H9 (cell line): ENCODE measurements around the gene STARD10. TPM values are rescaled to one million over a fixed set of nuclear protein-coding genes. Genes with fewer than 3 reads are reported as not detected.
A peak's percentile ranks its signal among the peaks of the same experiment; 100 is the strongest.

Source experiments
- DNase-seq: peaks from one replicate; pipeline ENCODE4 v3.0.0-alpha.2; 2017
- H2AFZ ChIP-seq: one replicate; pipeline ENCODE4 v1.6.1; 2013; ENCODE audit warnings: mild to moderate bottlenecking, low read length, control low read depth, moderate library complexity
- H2AK5ac ChIP-seq: 2 replicates; pipeline ENCODE4 v1.6.1; 2013; ENCODE audit warnings: low read length, control low read depth, mixed read lengths; ENCODE audit not compliant: insufficient read length
- H2BK120ac ChIP-seq: one replicate; pipeline ENCODE4 v1.6.1; 2013; ENCODE audit warnings: low read depth, mild to moderate bottlenecking, low read length, control low read depth, inconsistent platforms; ENCODE audit not compliant: poor library complexity, severe bottlenecking
- H2BK12ac ChIP-seq: 2 replicates; pipeline ENCODE4 v1.6.1; 2013; ENCODE audit warnings: low read length, control low read depth, mixed read lengths, low read depth; ENCODE audit not compliant: insufficient read length
- H2BK15ac ChIP-seq: 2 replicates; pipeline ENCODE4 v1.6.1; 2013; ENCODE audit warnings: low read depth, low read length, control low read depth
- H2BK20ac ChIP-seq: one replicate; pipeline ENCODE4 v1.6.1; 2013; ENCODE audit warnings: low read depth, mild to moderate bottlenecking, low read length, control low read depth, inconsistent platforms; ENCODE audit not compliant: poor library complexity, severe bottlenecking
- H2BK5ac ChIP-seq: 2 replicates; pipeline ENCODE4 v1.6.1; 2013; ENCODE audit warnings: low read length, control low read depth, mixed read lengths; ENCODE audit not compliant: insufficient read length
- H3K14ac ChIP-seq: 2 replicates; pipeline ENCODE4 v1.6.1; 2013; ENCODE audit warnings: low read length, control low read depth; ENCODE audit not compliant: insufficient read depth
- H3K18ac ChIP-seq: 2 replicates; pipeline ENCODE4 v1.6.1; 2013; ENCODE audit warnings: low read depth, mild to moderate bottlenecking, mixed read lengths, low read length, control low read depth; ENCODE audit not compliant: insufficient read length
- H3K23ac ChIP-seq: 2 replicates; pipeline ENCODE4 v1.6.1; 2013; ENCODE audit warnings: low read length, control low read depth, mixed read lengths, low read depth; ENCODE audit not compliant: insufficient read length
- H3K23me2 ChIP-seq: 2 replicates; pipeline ENCODE4 v1.6.1; 2013; ENCODE audit warnings: low read depth, mild to moderate bottlenecking, mixed read lengths, low read length, control low read depth; ENCODE audit not compliant: insufficient read length, poor library complexity, severe bottlenecking
- H3K27ac ChIP-seq: 2 replicates; pipeline ENCODE4 v1.5.1; 2013; ENCODE audit warnings: low read length, control low read depth, mixed read lengths, low read depth; ENCODE audit not compliant: insufficient read length
- H3K27me3 ChIP-seq: 2 replicates; pipeline ENCODE4 v1.6.1; 2013; ENCODE audit warnings: low read length, control low read depth, inconsistent platforms; ENCODE audit not compliant: insufficient read depth
- H3K4ac ChIP-seq: 2 replicates; pipeline ENCODE4 v1.6.1; 2013; ENCODE audit warnings: low read depth, mild to moderate bottlenecking, control low read depth, inconsistent platforms, low read length, moderate library complexity
- H3K4me1 ChIP-seq: 2 replicates; pipeline ENCODE4 v1.6.1; 2013; ENCODE audit warnings: low read length, control low read depth, inconsistent platforms; ENCODE audit not compliant: insufficient read depth
- H3K4me2 ChIP-seq: 2 replicates; pipeline ENCODE4 v1.6.1; 2013; ENCODE audit warnings: low read length, control low read depth, mixed read lengths; ENCODE audit not compliant: insufficient read length, insufficient read depth
- H3K56ac ChIP-seq: 2 replicates; pipeline ENCODE4 v1.6.1; 2013; ENCODE audit warnings: low read depth, mild to moderate bottlenecking, mixed read lengths, low read length, control low read depth; ENCODE audit not compliant: insufficient read length
- H3K79me1 ChIP-seq: 2 replicates; pipeline ENCODE4 v1.6.1; 2013; ENCODE audit warnings: low read depth, mild to moderate bottlenecking, moderate library complexity, low read length, control low read depth, inconsistent platforms; ENCODE audit not compliant: insufficient read depth, poor library complexity, severe bottlenecking
- H3K79me2 ChIP-seq: 2 replicates; pipeline ENCODE4 v1.6.1; 2013; ENCODE audit warnings: low read length, control low read depth, inconsistent platforms; ENCODE audit not compliant: insufficient read depth
- H3K9ac ChIP-seq: 2 replicates; pipeline ENCODE4 v1.6.1; 2013; ENCODE audit warnings: low read length, control low read depth, mixed read lengths; ENCODE audit not compliant: insufficient read length; ENCODE audit errors: extremely low read depth
- H3K9me3 ChIP-seq: one replicate; pipeline ENCODE4 v1.6.1; 2013; ENCODE audit warnings: low read depth, low read length, inconsistent platforms; ENCODE audit not compliant: control insufficient read depth
- H3T11ph ChIP-seq: one replicate; pipeline ENCODE4 v1.6.1; 2013; ENCODE audit warnings: mild to moderate bottlenecking, low read length, control low read depth, inconsistent platforms
- H4K20me1 ChIP-seq: one replicate; pipeline ENCODE4 v1.6.1; 2013; ENCODE audit not compliant: control insufficient read depth, insufficient read length, insufficient read depth
- H4K5ac ChIP-seq: 2 replicates; pipeline ENCODE4 v1.6.1; 2013; ENCODE audit warnings: low read depth, mild to moderate bottlenecking, mixed read lengths, low read length, control low read depth; ENCODE audit not compliant: insufficient read length
- H4K8ac ChIP-seq: replicated peaks from 2 replicates; pipeline ENCODE4 v1.6.1; 2013; ENCODE audit warnings: low read length, control low read depth, mixed read lengths, low read depth; ENCODE audit not compliant: insufficient read length
- H4K91ac ChIP-seq: 2 replicates; pipeline ENCODE4 v1.6.1; 2013; ENCODE audit warnings: low read depth, mild to moderate bottlenecking, moderate library complexity, mixed read lengths, low read length, control low read depth; ENCODE audit not compliant: insufficient read length
- H3K27ac Mint-ChIP-seq, 3 experiments: 2 replicates in 2 of 3; 3 replicates in 1 of 3; pipeline ENCODE4 v1.8.0; 2020 to 2021; ENCODE audit warnings: mixed read lengths in 3 of 3, mild to moderate bottlenecking in 1 of 3, moderate library complexity in 1 of 3
- H3K27me3 Mint-ChIP-seq: 2 replicates; pipeline ENCODE4 v1.8.0; 2021; ENCODE audit warnings: low read depth, mild to moderate bottlenecking, moderate library complexity, mixed read lengths
- H3K36me3 Mint-ChIP-seq, 3 experiments: 2 replicates in 2 of 3; 3 replicates in 1 of 3; pipeline ENCODE4 v1.8.0; 2020 to 2021; ENCODE audit warnings: low read depth in 3 of 3, mixed read lengths in 3 of 3; ENCODE audit not compliant: insufficient read depth in 1 of 3
- H3K4me1 Mint-ChIP-seq, 2 experiments: 2 replicates each; pipeline ENCODE4 v1.8.0; 2020; ENCODE audit warnings: mixed read lengths in 2 of 2
- H3K4me3 Mint-ChIP-seq, 2 experiments: 2 replicates in 1 of 2; 3 replicates in 1 of 2; pipeline ENCODE4 v1.8.0; 2020 to 2021; ENCODE audit warnings: mild to moderate bottlenecking in 2 of 2, mixed read lengths in 2 of 2, moderate library complexity in 1 of 2
- H3K9me3 Mint-ChIP-seq, 2 experiments: 2 replicates in 1 of 2; 3 replicates in 1 of 2; pipeline ENCODE4 v1.8.0; 2020; ENCODE audit warnings: mild to moderate bottlenecking in 2 of 2, mixed read lengths in 2 of 2, moderate library complexity in 1 of 2
- WGBS: extraction: QIAGEN DNeasy Blood & Tissue Kit; methylation state at CpG from one replicate; pipeline ENCODE4 v1.1.7; 2013; ENCODE audit warnings: missing lambda C conversion rate, low lambda C conversion rate, mixed read lengths; ENCODE audit not compliant: insufficient read length; ENCODE audit errors: extremely low coverage; 5-methylcytosine and 5-hydroxymethylcytosine counted together
- total RNA-seq: library from RNA; stranded (reverse); gene quantifications from 2 replicates; pipeline ENCODE4 v1.2.1, GENCODE V29; 2021
- TF ChIP-seq, protein P1 (sequence below): fragments of 200-600 bp; sonication (generic); conservative IDR thresholded peaks from 3 replicates; pipeline ENCODE4 v1.8.0; 2021; ENCODE audit warnings: antibody characterized with exemption, mild to moderate bottlenecking

STARD10 gene
- total RNA-seq, 1 experiment from 2014 or later, result 24.4 TPM

DNA sequence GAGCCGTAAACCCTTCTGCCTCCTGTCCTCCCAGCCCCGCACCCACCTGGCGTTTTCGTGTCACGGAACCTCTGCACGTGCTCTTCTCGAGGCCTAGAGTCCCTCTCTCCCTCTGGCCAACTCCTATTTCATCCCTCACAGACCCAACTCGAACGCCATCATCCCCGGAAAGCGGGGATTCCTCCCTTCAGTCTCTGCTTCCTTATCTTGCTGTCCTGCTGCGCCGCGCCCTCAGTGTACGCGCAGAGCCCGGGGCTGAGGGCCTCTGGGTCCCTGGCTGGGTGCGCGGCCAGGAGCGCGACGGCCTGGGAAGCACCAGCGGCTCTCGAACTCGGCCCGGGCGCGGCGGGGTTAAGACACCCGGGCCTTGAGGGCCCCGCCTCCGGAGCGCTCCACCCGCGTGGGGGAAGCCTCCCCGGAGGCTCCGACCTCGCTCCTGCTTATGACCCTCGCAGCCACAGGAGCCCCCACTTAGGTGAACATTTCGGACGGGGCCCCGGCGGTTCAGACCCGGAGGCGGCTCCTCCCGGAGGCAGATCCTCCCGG lies 20.0 kb upstream of the STARD10 start:
- H3K4me1 ChIP-seq, result peaks cover 5% of the 10 kb centered on the region; the same call in 1 of the 2 replicates
- no peak overlapping the region for H4K91ac ChIP-seq
- no peak overlapping the region for H2BK5ac ChIP-seq
- no peaks in the 10 kb centered on the region for H4K20me1 ChIP-seq
- H3K79me2 ChIP-seq, result no peaks in the 10 kb centered on the region
- Mint-ChIP-seq H3K27me3 (peaks cover 7% of the 10 kb centered on the region), H3K36me3 (peaks cover 4 to 27% (median 24%) of the 10 kb centered on the region in 3 experiments; a peak in 6 of 7 replicates), H3K9me3 (no peaks in the 10 kb centered on the region; a peak in 1 of 5 replicates), H3K27ac (peak overlapping the region; percentile 7 to 95 (median 86); a peak in 5 of 7 replicates), H3K4me3 (peak overlapping the region; percentile 86 to 91), H3K4me1 (peaks cover 24 to 27% of the 10 kb centered on the region in 2 experiments)
- no peak overlapping the region for H2BK15ac ChIP-seq
- no peak overlapping the region for H2BK20ac ChIP-seq
- peak; percentile 75 for DNase-seq
- no peak overlapping the region for H4K8ac ChIP-seq
- peak overlapping the region; percentile 84 for H2BK120ac ChIP-seq
- H2AK5ac ChIP-seq, result no peak overlapping the region
- H3K14ac ChIP-seq, result peak overlapping the region; percentile 97; the same call in 1 of the 2 replicates
- peak overlapping the region; percentile 93 for H3K18ac ChIP-seq
- peak overlapping the region; percentile 52 for H3K4me2 ChIP-seq
- no peak overlapping the region for H2BK12ac ChIP-seq
- no peak overlapping the region for H3T11ph ChIP-seq
- no peak overlapping the region for H4K5ac ChIP-seq
- no peak overlapping the region for H3K4ac ChIP-seq
- H3K56ac ChIP-seq, result no peak overlapping the region
- no peaks in the 10 kb centered on the region for H3K79me1 ChIP-seq
- peak overlapping the region; percentile 61 for H3K9ac ChIP-seq
- no peak overlapping the region for H3K23ac ChIP-seq
- H2AFZ ChIP-seq, result no peak overlapping the region
- no peak overlapping the region for H3K27ac ChIP-seq
- no peaks in the 10 kb centered on the region for H3K27me3 ChIP-seq
- TF ChIP-seq, protein P1, sequence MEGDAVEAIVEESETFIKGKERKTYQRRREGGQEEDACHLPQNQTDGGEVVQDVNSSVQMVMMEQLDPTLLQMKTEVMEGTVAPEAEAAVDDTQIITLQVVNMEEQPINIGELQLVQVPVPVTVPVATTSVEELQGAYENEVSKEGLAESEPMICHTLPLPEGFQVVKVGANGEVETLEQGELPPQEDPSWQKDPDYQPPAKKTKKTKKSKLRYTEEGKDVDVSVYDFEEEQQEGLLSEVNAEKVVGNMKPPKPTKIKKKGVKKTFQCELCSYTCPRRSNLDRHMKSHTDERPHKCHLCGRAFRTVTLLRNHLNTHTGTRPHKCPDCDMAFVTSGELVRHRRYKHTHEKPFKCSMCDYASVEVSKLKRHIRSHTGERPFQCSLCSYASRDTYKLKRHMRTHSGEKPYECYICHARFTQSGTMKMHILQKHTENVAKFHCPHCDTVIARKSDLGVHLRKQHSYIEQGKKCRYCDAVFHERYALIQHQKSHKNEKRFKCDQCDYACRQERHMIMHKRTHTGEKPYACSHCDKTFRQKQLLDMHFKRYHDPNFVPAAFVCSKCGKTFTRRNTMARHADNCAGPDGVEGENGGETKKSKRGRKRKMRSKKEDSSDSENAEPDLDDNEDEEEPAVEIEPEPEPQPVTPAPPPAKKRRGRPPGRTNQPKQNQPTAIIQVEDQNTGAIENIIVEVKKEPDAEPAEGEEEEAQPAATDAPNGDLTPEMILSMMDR, result no peak
- H3K23me2 ChIP-seq, result peaks cover 17% of the 10 kb centered on the region
- WGBS, result no CpG with 5 or more reads among the region's 47 CpGs
- no peaks in the 10 kb centered on the region for H3K9me3 ChIP-seq
